Astrocyte (in vitro differentiated cells and primary cell): Measurements from ENCODE around the gene SLCO4A1. TPM values are rescaled to one million over a fixed set of nuclear protein-coding genes. Genes with fewer than 3 reads are reported as not detected.

ENCODE experiments used
- DNase-seq: peaks from one replicate; pipeline ENCODE4 v3.0.0-alpha.2; 2010; ENCODE audit warnings: low read depth
- FAIRE-seq: peaks from 2 replicates; lab custom pipeline; 2011; peaks lifted over from hg19 to GRCh38; lab: Jason Lieb, UNC
- H2AFZ ChIP-seq: 2 replicates; pipeline ENCODE4 v1.6.0; 2012; ENCODE audit warnings: low read depth, low read length, inconsistent platforms
- H3K27ac ChIP-seq: 2 replicates; pipeline ENCODE4 v1.5.1; 2011; ENCODE audit warnings: low read depth, low read length, inconsistent platforms
- H3K27me3 ChIP-seq: 2 replicates; pipeline ENCODE4 v1.6.0; 2011; ENCODE audit warnings: low read length, inconsistent platforms; ENCODE audit not compliant: insufficient read depth
- H3K36me3 ChIP-seq: 2 replicates; pipeline ENCODE4 v1.5.1; 2011; ENCODE audit warnings: low read length, inconsistent platforms; ENCODE audit not compliant: insufficient read depth
- H3K4me1 ChIP-seq: 2 replicates; pipeline ENCODE4 v1.5.1; 2011; ENCODE audit warnings: low read length, inconsistent platforms; ENCODE audit not compliant: insufficient read depth
- H3K4me2 ChIP-seq: 2 replicates; pipeline ENCODE4 v1.6.0; 2012; ENCODE audit warnings: low read length, inconsistent platforms
- H3K4me3 ChIP-seq: 2 replicates; pipeline ENCODE4 v1.5.1; 2011; ENCODE audit warnings: low read depth, mild to moderate bottlenecking, low read length, inconsistent platforms; ENCODE audit not compliant: insufficient read depth
- H3K79me2 ChIP-seq: 2 replicates; pipeline ENCODE4 v1.6.0; 2012; ENCODE audit warnings: mild to moderate bottlenecking, low read length, inconsistent platforms; ENCODE audit not compliant: insufficient read depth
- H3K9ac ChIP-seq: 2 replicates; pipeline ENCODE4 v1.6.0; 2012; ENCODE audit warnings: mild to moderate bottlenecking, low read length, inconsistent platforms
- H3K9me3 ChIP-seq: 2 replicates; pipeline ENCODE4 v1.5.1; 2012; ENCODE audit warnings: low read depth, mild to moderate bottlenecking, low read length, inconsistent platforms; ENCODE audit not compliant: insufficient read depth
- H4K20me1 ChIP-seq: 2 replicates; pipeline ENCODE4 v1.6.0; 2012; ENCODE audit warnings: low read length, inconsistent platforms; ENCODE audit not compliant: insufficient read depth
- H3K27ac Mint-ChIP-seq: one replicate; pipeline ENCODE4 v1.8.0; 2021; ENCODE audit warnings: mild to moderate bottlenecking, mixed read lengths; ENCODE audit not compliant: unreplicated experiment
- H3K27me3 Mint-ChIP-seq: one replicate; pipeline ENCODE4 v1.8.0; 2021; ENCODE audit warnings: low read depth, mixed read lengths; ENCODE audit not compliant: unreplicated experiment
- H3K36me3 Mint-ChIP-seq: one replicate; pipeline ENCODE4 v1.8.0; 2021; ENCODE audit warnings: low read depth, mixed read lengths; ENCODE audit not compliant: unreplicated experiment
- H3K4me1 Mint-ChIP-seq: one replicate; pipeline ENCODE4 v1.8.0; 2021; ENCODE audit warnings: low read depth, mixed read lengths; ENCODE audit not compliant: unreplicated experiment
- H3K4me3 Mint-ChIP-seq: one replicate; pipeline ENCODE4 v1.8.0; 2021; ENCODE audit warnings: mild to moderate bottlenecking, moderate library complexity, mixed read lengths; ENCODE audit not compliant: unreplicated experiment
- H3K9me3 Mint-ChIP-seq: one replicate; pipeline ENCODE4 v1.8.0; 2021; ENCODE audit warnings: mild to moderate bottlenecking, mixed read lengths; ENCODE audit not compliant: unreplicated experiment
- CTCF ChIP-seq: IDR thresholded peaks from 2 replicates; pipeline ENCODE4 v1.5.1; 2011; ENCODE audit warnings: low read depth, mild to moderate bottlenecking, inconsistent platforms, low read length, moderate library complexity; ENCODE audit not compliant: insufficient read depth
- EZH2 ChIP-seq: IDR thresholded peaks from 2 replicates; pipeline ENCODE4 v1.6.1; 2012; ENCODE audit warnings: mild to moderate bottlenecking, low read length, inconsistent platforms; ENCODE audit not compliant: insufficient read depth
- total RNA-seq: library from RNA; stranded (reverse); gene quantifications from 2 replicates; pipeline ENCODE4 v1.2.1, GENCODE V29; 2021

The SLCO4A1 gene
- total RNA-seq, 1 donor from 2014 or later: 0.43 TPM

GRCh38 chr20:62710221-62710885 lies 68.0 kb downstream of the SLCO4A1 start:
- Mint-ChIP-seq H3K27me3 (peaks cover 58% of the 10 kb centered on the region), H3K4me1 (no peaks in the 10 kb centered on the region), H3K36me3 (no peaks in the 10 kb centered on the region), H3K9me3 (peaks cover 4% of the 10 kb centered on the region), H3K27ac (no peak overlapping the region), H3K4me3 (peak overlapping the region; percentile 54)
- Histone ChIP-seq H3K36me3 (no peaks in the 10 kb centered on the region), H3K4me2 (no peak overlapping the region), H3K4me3 (no peak overlapping the region), H2AFZ (no peak overlapping the region), H3K4me1 (peaks cover 4% of the 10 kb centered on the region), H3K27me3 (peaks cover 43% of the 10 kb centered on the region), H3K9ac (no peak overlapping the region), H3K9me3 (peaks cover 7% of the 10 kb centered on the region), H4K20me1 (no peaks in the 10 kb centered on the region), H3K79me2 (no peaks in the 10 kb centered on the region), H3K27ac (no peak overlapping the region)
- FAIRE-seq: no peak
- TF ChIP-seq CTCF (no peak), EZH2 (no peak)
- no peak for DNase-seq

DNA sequence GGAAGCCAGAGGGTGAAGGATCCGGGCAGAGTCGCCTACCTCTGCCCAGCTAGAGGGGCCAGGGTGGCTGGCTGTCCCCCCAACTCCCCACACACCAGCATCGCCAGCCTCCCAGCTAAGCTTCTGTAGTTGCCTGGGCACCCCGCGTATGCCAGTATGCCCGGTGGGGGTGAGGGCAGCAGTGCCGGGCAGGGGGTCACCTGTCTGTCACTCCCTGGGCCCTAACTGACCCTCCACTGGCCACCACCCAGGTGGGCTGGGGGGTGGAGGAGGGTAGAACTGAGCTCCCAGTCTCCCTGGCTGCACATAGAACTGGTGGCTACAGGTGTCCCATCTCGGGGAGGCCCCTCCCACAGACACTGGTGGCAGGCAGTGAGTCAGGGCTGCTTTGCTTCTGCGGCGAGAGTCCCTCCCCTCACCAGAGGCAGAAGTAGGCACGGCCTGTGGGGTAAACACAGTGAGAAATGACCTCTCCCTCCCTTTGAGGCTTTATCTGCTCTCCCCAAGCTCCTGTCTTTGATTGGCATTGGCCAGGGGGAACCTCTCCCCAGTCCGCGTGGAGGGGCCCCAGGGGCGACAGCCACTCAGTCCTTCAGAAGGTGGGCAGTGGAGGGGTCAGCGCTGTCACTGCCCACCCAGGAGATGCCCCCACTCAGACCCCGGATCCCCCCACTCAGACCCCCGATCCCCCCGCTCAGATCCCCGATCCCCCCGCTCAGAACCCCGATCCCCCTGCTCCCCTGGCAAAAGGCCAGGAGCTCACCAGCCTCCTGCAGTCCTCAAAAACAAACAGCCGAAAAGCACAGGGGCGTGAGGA lies 68.8 kb downstream of the SLCO4A1 start:
- DNase-seq: no peak
- Mint-ChIP-seq H3K4me1 (peaks cover 3% of the 10 kb centered on the region), H3K9me3 (peaks cover 8% of the 10 kb centered on the region), H3K36me3 (peaks cover under 1% of the 10 kb centered on the region), H3K27me3 (peaks cover 58% of the 10 kb centered on the region), H3K4me3 (no peak overlapping the region), H3K27ac (no peak overlapping the region)
- no peaks in the 10 kb centered on the region for H3K36me3 ChIP-seq
- no peaks in the 10 kb centered on the region for H3K79me2 ChIP-seq
- no peak overlapping the region for H3K4me2 ChIP-seq
- no peak overlapping the region for H3K27ac ChIP-seq
- no peak overlapping the region for H3K4me3 ChIP-seq
- H3K9me3 ChIP-seq: peaks cover 7% of the 10 kb centered on the region
- no peak for FAIRE-seq
- H4K20me1 ChIP-seq: no peaks in the 10 kb centered on the region
- H3K27me3 ChIP-seq: peaks cover 41% of the 10 kb centered on the region
- H3K9ac ChIP-seq: no peak overlapping the region
- no peak overlapping the region for H2AFZ ChIP-seq
- peaks cover 4% of the 10 kb centered on the region for H3K4me1 ChIP-seq
- TF ChIP-seq EZH2 (no peak), CTCF (no peak)
